IPS DF 19.7 (cell line): Measurements from ENCODE around the gene ZFP36.
"Not testable (repeated sequence)": the region's sequence is repeated elsewhere in the genome, so short reads cannot be mapped to it uniquely, and the experiment has no call there.

ENCODE experiments used
- DNase-seq: peaks from one replicate; pipeline ENCODE4 v3.0.0-alpha.2; 2013; ENCODE audit warnings: low read depth, low spot score

The ZFP36 gene

DNA sequence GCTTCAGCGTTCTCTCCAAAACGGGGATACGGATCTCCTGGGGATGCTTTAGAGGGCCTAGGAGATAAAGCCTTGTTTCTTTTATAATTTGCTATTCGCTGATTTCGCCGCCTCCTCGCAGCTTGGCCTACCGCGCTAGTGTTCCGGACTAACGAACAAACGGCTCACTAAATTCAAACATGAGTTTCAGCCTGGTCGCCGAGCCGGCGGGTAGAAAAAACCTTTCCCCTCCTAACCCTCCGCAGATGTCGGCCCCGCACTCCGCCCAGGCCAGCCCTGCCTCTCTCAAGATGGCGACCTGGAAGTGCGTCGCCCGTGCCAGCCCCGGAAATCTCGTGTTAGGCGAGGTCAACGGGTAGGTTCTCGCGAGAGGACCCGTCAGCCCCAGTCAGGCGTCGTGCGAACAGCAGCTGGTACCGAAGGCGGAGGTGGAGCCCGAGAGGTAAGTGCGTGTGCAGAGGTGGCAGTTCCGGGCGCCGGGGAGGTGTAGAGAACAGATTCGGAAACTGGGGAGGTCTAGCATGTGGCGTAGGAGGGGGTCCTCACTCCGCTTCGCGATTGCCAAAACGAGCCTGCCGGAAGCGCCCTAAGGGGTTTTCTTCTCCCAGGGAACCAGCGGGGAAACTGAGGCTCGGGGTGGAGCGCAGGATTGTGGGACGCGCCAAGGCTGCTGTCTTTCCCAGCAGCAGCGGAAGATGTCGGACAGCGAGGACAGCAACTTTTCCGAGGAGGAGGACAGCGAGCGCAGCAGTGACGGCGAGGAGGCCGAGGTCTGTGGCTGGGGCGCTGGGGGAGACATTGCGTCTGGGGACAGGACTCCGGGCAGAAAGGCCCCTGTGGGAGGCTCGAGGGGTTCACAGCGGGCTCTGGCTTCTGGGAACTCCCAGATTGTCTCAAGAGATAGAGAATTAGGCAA is 38.8 kb downstream of the ZFP36 start, which contains the start of gene SUPT5H:
TSS of gene SUPT5H (plus strand) at position 387 of the 916 bp plus-strand sequence. CDS start at position 696, 309 bp downstream.
- DNase-seq, result peak; percentile 93

DNA sequence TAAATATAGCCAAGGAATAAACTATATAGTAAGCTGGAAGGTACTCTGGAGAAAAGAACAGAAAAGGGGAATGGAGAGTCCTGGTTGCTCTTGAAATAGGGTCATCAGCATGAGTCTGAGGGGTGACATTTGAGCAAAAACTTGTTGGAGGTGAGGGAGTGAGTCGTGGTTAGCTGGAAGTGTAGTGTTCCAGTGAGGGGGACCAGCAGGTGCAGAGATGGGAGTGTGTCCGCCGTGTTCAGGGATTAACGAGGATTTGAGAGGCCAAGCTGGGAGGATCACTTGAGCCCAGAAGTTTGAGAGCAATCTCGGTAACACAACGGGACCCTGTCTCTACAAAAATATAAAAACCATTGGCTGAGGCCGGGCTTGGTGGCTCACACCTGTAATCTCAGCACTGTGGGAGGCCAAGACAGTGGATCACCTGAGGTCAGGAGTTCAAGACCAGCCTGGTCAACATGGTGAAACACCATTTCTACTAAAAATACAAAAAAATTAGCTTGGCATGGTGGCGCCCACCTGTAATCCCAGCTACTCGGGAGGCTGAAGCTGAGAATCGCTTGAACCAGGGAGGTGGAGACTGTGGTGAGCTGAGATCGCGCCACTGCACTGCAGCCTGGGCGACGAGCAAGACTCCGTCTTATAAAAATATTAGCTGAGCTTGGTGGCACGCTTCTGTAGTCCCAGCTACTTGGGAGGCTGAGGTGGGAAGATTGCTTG is 39.9 kb downstream of the ZFP36 start:
- no peak for DNase-seq

- DNase-seq, result no peak
Measured at GRCh38 chr19:39448271-39448670, 41.6 kb downstream of the ZFP36 start.

- no peak for DNase-seq
Measured at GRCh38 chr19:39449116-39449797, 42.6 kb downstream of the ZFP36 start.

DNA sequence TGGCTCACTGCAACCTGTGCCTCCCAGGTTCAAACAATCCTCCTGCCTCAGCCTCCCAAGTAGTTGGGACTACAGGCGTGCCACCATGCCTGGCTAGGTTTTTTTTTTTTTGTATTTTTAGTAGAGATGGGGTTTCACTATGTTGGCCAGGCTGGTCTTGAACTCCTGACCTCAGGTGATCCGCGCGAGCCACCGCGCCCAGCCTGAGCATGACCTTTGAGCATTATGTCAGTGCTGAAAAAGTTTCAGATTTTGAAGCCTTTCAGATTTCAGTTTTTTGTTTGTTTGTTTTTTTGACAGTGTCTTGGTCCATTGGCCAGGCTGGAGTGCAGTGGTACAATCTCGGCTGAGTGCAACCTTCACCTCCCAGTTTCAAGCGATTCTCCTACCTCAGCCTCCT is 44.6 kb downstream of the ZFP36 start:
- DNase-seq, result not testable (repeated sequence)
